SK-N-SH treated with all-trans-retinoic acid at 6 μM for 48 hours (cell line): ENCODE data around the gene SPATA6L.

Experiments used
- ATAC-seq: fragments of 200-7000 bp; cut with Tn5 transposase; 3 replicates; pipeline ENCODE4 v1.9.1; 2020; ENCODE audit warnings: mild to moderate bottlenecking, moderate library complexity
- ARNTL ChIP-seq: fragments of 450-650 bp; formaldehyde crosslinking; IDR thresholded peaks from 2 replicates; pipeline ENCODE4 v1.5.0; 2020; ENCODE audit warnings: low read depth, mild to moderate bottlenecking, moderate library complexity, borderline replicate concordance
- BACH2 ChIP-seq: fragments of 250-450 bp; sonication (Bioruptor Pico); IDR thresholded peaks from 2 replicates; pipeline ENCODE4 v1.9.0; 2021; ENCODE audit warnings: mild to moderate bottlenecking, borderline replicate concordance
- CREB5 ChIP-seq: fragments of 250-450 bp; sonication (Bioruptor Pico); IDR thresholded peaks from 2 replicates; pipeline ENCODE4 v1.5.1; 2020; ENCODE audit warnings: low read depth, mild to moderate bottlenecking, moderate library complexity
- CSDC2 ChIP-seq: fragments of 250-450 bp; sonication (Bioruptor Pico); IDR thresholded peaks from 2 replicates; pipeline ENCODE4 v1.5.0; 2020; ENCODE audit warnings: mild to moderate bottlenecking, moderate library complexity
- ESRRG ChIP-seq: fragments of 250-450 bp; sonication (Bioruptor Pico); IDR thresholded peaks from 2 replicates; pipeline ENCODE4 v1.6.1; 2021; ENCODE audit warnings: mild to moderate bottlenecking
- GLIS3 ChIP-seq: fragments of 250-450 bp; sonication (Bioruptor Pico); IDR thresholded peaks from 2 replicates; pipeline ENCODE4 v1.5.0; 2020; ENCODE audit warnings: mild to moderate bottlenecking, moderate library complexity
- ISL1 ChIP-seq: fragments of 250-450 bp; sonication (Bioruptor Pico); IDR thresholded peaks from 2 replicates; pipeline ENCODE4 v2.1.2; 2022; ENCODE audit warnings: mild to moderate bottlenecking, moderate library complexity
- OSR1 ChIP-seq: fragments of 250-450 bp; sonication (Bioruptor Pico); IDR thresholded peaks from 2 replicates; pipeline ENCODE4 v1.8.0; 2022; ENCODE audit warnings: moderate library complexity, mild to moderate bottlenecking, inconsistent platforms
- PATZ1 ChIP-seq: fragments of 250-450 bp; sonication (Bioruptor Pico); IDR thresholded peaks from 2 replicates; pipeline ENCODE4 v1.8.0; 2020; ENCODE audit warnings: mild to moderate bottlenecking, moderate library complexity, borderline replicate concordance
- PPARA ChIP-seq: fragments of 250-450 bp; sonication (Bioruptor Pico); IDR thresholded peaks from 2 replicates; pipeline ENCODE4 v1.5.0; 2020; ENCODE audit warnings: mild to moderate bottlenecking, borderline replicate concordance
- RARB ChIP-seq: fragments of 250-450 bp; sonication (Bioruptor Pico); IDR thresholded peaks from 2 replicates; pipeline ENCODE4 v1.8.0; 2021; ENCODE audit warnings: mild to moderate bottlenecking, moderate library complexity
- SNAI2 ChIP-seq: fragments of 250-450 bp; sonication (Bioruptor Pico); IDR thresholded peaks from 2 replicates; pipeline ENCODE4 v1.5.0; 2020; ENCODE audit warnings: mild to moderate bottlenecking, moderate library complexity
- TCF4 ChIP-seq: fragments of 250-450 bp; sonication (Bioruptor Pico); IDR thresholded peaks from 2 replicates; pipeline ENCODE4 v1.8.0; 2021; ENCODE audit warnings: mild to moderate bottlenecking, moderate library complexity, borderline replicate concordance
- TOX ChIP-seq: fragments of 250-450 bp; sonication (Bioruptor Pico); IDR thresholded peaks from 2 replicates; pipeline ENCODE4 v1.8.0; 2021; ENCODE audit warnings: mild to moderate bottlenecking, moderate library complexity, borderline replicate concordance
- TSHZ2 ChIP-seq: fragments of 250-450 bp; sonication (Bioruptor Pico); IDR thresholded peaks from 2 replicates; pipeline ENCODE4 v1.5.0; 2020; ENCODE audit warnings: mild to moderate bottlenecking, moderate library complexity
- ZC3H10 ChIP-seq: fragments of 250-450 bp; sonication (Bioruptor Pico); IDR thresholded peaks from 2 replicates; pipeline ENCODE4 v1.5.1; 2021; ENCODE audit warnings: mild to moderate bottlenecking, moderate library complexity
- ZFP3 ChIP-seq: fragments of 250-450 bp; sonication (Bioruptor Pico); IDR thresholded peaks from 2 replicates; pipeline ENCODE4 v1.5.0; 2020; ENCODE audit warnings: mild to moderate bottlenecking, moderate library complexity
- ZFP30 ChIP-seq: fragments of 450-650 bp; formaldehyde crosslinking; IDR thresholded peaks from 2 replicates; pipeline ENCODE4 v1.5.0; 2022; ENCODE audit warnings: mild to moderate bottlenecking, moderate library complexity
- ZNF565 ChIP-seq: fragments of 450-650 bp; formaldehyde crosslinking; conservative IDR thresholded peaks from 2 replicates; pipeline ENCODE4 v1.5.0; 2020; ENCODE audit warnings: low read depth, mild to moderate bottlenecking, moderate library complexity
- ZNF70 ChIP-seq: fragments of 450-650 bp; formaldehyde crosslinking; IDR thresholded peaks from 2 replicates; pipeline ENCODE4 v1.5.0; 2020; ENCODE audit warnings: mild to moderate bottlenecking, moderate library complexity
- ZNF8 ChIP-seq: fragments of 450-650 bp; formaldehyde crosslinking; IDR thresholded peaks from 2 replicates; pipeline ENCODE4 v1.5.0; 2020; ENCODE audit warnings: mild to moderate bottlenecking, moderate library complexity
- TF ChIP-seq, protein P1 (sequence below): fragments of 250-450 bp; sonication (Bioruptor Pico); IDR thresholded peaks from 2 replicates; pipeline ENCODE4 v1.5.1; 2021; ENCODE audit warnings: mild to moderate bottlenecking, moderate library complexity
- TF ChIP-seq, protein P2 (sequence below): fragments of 250-450 bp; sonication (Bioruptor Pico); IDR thresholded peaks from 2 replicates; pipeline ENCODE4 v1.8.0; 2021; ENCODE audit warnings: low read depth, mild to moderate bottlenecking, moderate library complexity, borderline replicate concordance

The SPATA6L gene

GRCh38 chr9:4686112-4686511, 19.8 kb upstream of the SPATA6L start:
- TF ChIP-seq PPARA (CRISPR knock-in tag) (no peak), ARNTL (CRISPR knock-in tag) (no peak), CSDC2 (CRISPR knock-in tag) (no peak), ZFP30 (CRISPR knock-in tag) (no peak), PATZ1 (CRISPR knock-in tag) (no peak), OSR1 (CRISPR knock-in tag) (no peak), ZFP3 (CRISPR knock-in tag) (no peak), TSHZ2 (CRISPR knock-in tag) (no peak), ZNF8 (no peak), ZNF70 (CRISPR knock-in tag) (no peak), RARB (no peak), ISL1 (CRISPR knock-in tag) (no peak), TCF4 (no peak), ZC3H10 (CRISPR knock-in tag) (no peak), ZNF565 (CRISPR knock-in tag) (no peak), GLIS3 (CRISPR knock-in tag) (no peak), CREB5 (CRISPR knock-in tag) (no peak), TOX (no peak)
- TF ChIP-seq, protein P1, sequence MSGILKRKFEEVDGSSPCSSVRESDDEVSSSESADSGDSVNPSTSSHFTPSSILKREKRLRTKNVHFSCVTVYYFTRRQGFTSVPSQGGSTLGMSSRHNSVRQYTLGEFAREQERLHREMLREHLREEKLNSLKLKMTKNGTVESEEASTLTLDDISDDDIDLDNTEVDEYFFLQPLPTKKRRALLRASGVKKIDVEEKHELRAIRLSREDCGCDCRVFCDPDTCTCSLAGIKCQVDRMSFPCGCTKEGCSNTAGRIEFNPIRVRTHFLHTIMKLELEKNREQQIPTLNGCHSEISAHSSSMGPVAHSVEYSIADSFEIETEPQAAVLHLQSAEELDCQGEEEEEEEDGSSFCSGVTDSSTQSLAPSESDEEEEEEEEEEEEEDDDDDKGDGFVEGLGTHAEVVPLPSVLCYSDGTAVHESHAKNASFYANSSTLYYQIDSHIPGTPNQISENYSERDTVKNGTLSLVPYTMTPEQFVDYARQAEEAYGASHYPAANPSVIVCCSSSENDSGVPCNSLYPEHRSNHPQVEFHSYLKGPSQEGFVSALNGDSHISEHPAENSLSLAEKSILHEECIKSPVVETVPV (CRISPR knock-in tag), result no peak
- TF ChIP-seq, protein P2, sequence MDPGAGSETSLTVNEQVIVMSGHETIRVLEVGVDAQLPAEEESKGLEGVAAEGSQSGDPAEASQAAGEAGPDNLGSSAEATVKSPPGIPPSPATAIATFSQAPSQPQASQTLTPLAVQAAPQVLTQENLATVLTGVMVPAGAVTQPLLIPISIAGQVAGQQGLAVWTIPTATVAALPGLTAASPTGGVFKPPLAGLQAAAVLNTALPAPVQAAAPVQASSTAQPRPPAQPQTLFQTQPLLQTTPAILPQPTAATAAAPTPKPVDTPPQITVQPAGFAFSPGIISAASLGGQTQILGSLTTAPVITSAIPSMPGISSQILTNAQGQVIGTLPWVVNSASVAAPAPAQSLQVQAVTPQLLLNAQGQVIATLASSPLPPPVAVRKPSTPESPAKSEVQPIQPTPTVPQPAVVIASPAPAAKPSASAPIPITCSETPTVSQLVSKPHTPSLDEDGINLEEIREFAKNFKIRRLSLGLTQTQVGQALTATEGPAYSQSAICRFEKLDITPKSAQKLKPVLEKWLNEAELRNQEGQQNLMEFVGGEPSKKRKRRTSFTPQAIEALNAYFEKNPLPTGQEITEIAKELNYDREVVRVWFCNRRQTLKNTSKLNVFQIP (CRISPR knock-in tag), result no peak
- peak; percentile 76 for ATAC-seq

GRCh38 chr9:4684820-4685219, 18.5 kb upstream of the SPATA6L start:
- no peak for ATAC-seq
- TF ChIP-seq, protein P2 (CRISPR knock-in tag), result no peak
- TF ChIP-seq ZC3H10 (CRISPR knock-in tag) (no peak), BACH2 (CRISPR knock-in tag) (no peak), ZNF70 (CRISPR knock-in tag) (no peak), ESRRG (no peak), ZFP3 (CRISPR knock-in tag) (no peak), PATZ1 (CRISPR knock-in tag) (no peak), CSDC2 (CRISPR knock-in tag) (no peak), TOX (no peak), SNAI2 (CRISPR knock-in tag) (no peak), ISL1 (CRISPR knock-in tag) (no peak), CREB5 (CRISPR knock-in tag) (no peak), ZNF565 (CRISPR knock-in tag) (no peak), ZFP30 (CRISPR knock-in tag) (no peak), GLIS3 (CRISPR knock-in tag) (no peak)
- TF ChIP-seq, all 23 proteins: peak for 0
